ENCODE results near the gene WWOX. TPM values are rescaled to one million over a fixed set of nuclear protein-coding genes. Genes with fewer than 3 reads are reported as not detected.

The WWOX gene
- total RNA-seq, 2 experiments from 2014 or later: 19.1 to 23.7 TPM

DNA sequence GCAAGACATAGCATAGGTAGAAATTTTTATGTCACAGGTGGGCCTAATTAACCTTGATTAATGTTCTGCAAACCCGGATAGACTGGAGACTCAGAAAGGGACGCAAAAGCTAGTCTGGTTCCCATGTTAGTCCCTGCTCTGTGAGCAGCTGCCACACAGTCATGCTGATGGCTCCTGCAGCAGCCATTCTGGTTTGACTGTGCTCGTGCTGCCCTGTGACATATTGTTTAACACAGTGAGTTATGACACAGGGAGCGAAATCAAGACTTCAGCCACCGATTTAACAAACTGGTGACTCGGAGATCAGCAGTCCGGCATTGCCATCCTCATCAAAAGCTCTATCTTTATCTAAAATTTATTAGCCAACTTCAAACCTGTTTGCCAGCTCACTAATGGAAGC is 169.8 kb downstream of the WWOX start:
- intact Hi-C loops (cut with micrococcal nuclease): no loop called here
- no peak overlapping the region for H3K27ac Mint-ChIP-seq
- DNase-seq: no peak
- H3K4me1 Mint-ChIP-seq (ENCODE audit: low read depth): no peaks in the 10 kb centered on the region
- no peaks in the 10 kb centered on the region for H3K27me3 Mint-ChIP-seq
- no peak for ATAC-seq
- no peak overlapping the region for H3K4me3 Mint-ChIP-seq
- ChIA-PET CTCF (no interaction called here), POLR2A (no interaction called here)
- H3K9me3 Mint-ChIP-seq: peaks cover 4% of the 10 kb centered on the region
- peaks cover 18% of the 10 kb centered on the region for H3K36me3 Mint-ChIP-seq (ENCODE audit: low read depth)
- TF ChIP-seq, protein P1, sequence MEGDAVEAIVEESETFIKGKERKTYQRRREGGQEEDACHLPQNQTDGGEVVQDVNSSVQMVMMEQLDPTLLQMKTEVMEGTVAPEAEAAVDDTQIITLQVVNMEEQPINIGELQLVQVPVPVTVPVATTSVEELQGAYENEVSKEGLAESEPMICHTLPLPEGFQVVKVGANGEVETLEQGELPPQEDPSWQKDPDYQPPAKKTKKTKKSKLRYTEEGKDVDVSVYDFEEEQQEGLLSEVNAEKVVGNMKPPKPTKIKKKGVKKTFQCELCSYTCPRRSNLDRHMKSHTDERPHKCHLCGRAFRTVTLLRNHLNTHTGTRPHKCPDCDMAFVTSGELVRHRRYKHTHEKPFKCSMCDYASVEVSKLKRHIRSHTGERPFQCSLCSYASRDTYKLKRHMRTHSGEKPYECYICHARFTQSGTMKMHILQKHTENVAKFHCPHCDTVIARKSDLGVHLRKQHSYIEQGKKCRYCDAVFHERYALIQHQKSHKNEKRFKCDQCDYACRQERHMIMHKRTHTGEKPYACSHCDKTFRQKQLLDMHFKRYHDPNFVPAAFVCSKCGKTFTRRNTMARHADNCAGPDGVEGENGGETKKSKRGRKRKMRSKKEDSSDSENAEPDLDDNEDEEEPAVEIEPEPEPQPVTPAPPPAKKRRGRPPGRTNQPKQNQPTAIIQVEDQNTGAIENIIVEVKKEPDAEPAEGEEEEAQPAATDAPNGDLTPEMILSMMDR (IDR thresholded peaks at IDR 0.05): no peak

DNA sequence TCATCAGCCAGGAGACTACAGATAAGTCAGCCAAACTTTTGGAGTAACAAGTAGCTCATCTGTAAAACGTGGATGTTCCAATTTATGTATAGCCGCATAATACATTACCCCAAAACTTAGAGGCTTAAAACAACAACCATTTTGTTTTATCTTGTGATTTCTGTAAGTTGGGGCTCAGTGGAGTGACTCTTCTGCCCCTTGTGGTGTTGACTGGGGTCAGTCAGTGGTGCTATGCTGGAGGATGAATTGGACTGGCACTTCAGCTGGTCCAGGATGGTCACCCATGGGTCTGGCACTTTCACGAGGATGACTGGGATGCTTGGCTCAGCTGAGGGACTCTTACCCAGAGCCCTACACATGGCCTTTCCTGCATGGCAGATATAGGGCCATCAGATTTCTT is 172.5 kb downstream of the WWOX start:
- DNase-seq (no peak), ATAC-seq (no peak)
- CTCF ChIA-PET: no interaction called here
- intact Hi-C loops (cut with micrococcal nuclease): no loop called here
- Mint-ChIP-seq H3K4me1 (ENCODE audit: low read depth) (no peaks in the 10 kb centered on the region), H3K4me3 (no peak overlapping the region), H3K36me3 (ENCODE audit: low read depth) (peaks cover 10% of the 10 kb centered on the region), H3K27me3 (no peaks in the 10 kb centered on the region), H3K27ac (no peak overlapping the region), H3K9me3 (no peaks in the 10 kb centered on the region)
- TF ChIP-seq, protein P1 (IDR thresholded peaks at IDR 0.05): no peak
- POLR2A ChIA-PET: no interaction called here

DNA sequence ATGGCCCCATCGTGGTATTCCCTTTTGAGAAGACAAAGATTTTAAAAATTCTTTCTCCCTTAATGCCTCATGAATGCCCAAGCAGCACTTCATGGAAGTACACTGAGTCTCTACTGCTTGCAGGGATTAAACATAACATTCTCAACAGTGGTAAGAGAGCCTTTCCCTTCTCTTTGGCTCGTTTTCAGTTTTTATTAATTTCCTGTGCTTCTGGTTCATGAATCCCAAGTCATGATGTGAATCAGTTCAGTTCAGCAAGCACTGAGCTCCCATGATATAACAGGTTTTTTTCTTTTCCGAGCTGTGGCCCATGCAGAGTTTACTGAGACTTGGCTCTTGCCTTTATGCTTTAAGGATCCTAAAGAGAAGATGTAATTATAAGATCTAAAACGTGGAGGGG is 175.3 kb downstream of the WWOX start:
- intact Hi-C loops (cut with micrococcal nuclease): no loop called here
- CTCF ChIA-PET: no interaction called here
- POLR2A ChIA-PET: no interaction called here
- Mint-ChIP-seq H3K4me1 (ENCODE audit: low read depth) (no peaks in the 10 kb centered on the region), H3K27me3 (no peaks in the 10 kb centered on the region), H3K4me3 (no peak overlapping the region), H3K27ac (no peak overlapping the region), H3K9me3 (no peaks in the 10 kb centered on the region), H3K36me3 (ENCODE audit: low read depth) (peaks cover 9% of the 10 kb centered on the region)
- TF ChIP-seq, protein P1 (IDR thresholded peaks at IDR 0.05): no peak
- ATAC-seq (no peak), DNase-seq (no peak)

DNA sequence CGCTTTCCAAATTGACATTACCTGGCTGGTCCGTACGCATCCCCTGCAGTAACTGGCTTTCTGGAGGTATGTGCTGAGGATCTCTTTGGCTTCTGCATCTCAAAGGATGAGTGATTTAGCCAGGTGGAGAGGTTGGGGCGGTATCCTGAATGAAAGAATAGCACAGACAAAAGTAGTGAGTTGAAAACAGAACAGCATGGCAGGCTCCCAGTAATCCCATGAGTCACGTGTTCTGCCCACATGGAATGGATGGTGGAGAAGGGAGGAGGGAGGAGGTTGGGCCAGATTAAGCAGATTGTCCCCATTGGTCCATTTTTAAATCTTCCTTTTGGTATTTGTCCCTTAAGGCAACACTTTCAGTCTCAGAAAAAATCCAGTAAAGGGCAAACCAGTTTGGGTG is 176.0 kb downstream of the WWOX start:
- H3K4me3 Mint-ChIP-seq: no peak overlapping the region
- TF ChIP-seq, protein P1 (IDR thresholded peaks at IDR 0.05): no peak
- H3K27ac Mint-ChIP-seq: no peak overlapping the region
- H3K27me3 Mint-ChIP-seq: no peaks in the 10 kb centered on the region
- ChIA-PET POLR2A (no interaction called here), CTCF (no interaction called here)
- no peaks in the 10 kb centered on the region for H3K9me3 Mint-ChIP-seq
- intact Hi-C loops (cut with micrococcal nuclease): no loop called here
- no peak for DNase-seq
- H3K4me1 Mint-ChIP-seq (ENCODE audit: low read depth): no peaks in the 10 kb centered on the region
- peaks cover 9% of the 10 kb centered on the region for H3K36me3 Mint-ChIP-seq (ENCODE audit: low read depth)
- no peak for ATAC-seq

DNA sequence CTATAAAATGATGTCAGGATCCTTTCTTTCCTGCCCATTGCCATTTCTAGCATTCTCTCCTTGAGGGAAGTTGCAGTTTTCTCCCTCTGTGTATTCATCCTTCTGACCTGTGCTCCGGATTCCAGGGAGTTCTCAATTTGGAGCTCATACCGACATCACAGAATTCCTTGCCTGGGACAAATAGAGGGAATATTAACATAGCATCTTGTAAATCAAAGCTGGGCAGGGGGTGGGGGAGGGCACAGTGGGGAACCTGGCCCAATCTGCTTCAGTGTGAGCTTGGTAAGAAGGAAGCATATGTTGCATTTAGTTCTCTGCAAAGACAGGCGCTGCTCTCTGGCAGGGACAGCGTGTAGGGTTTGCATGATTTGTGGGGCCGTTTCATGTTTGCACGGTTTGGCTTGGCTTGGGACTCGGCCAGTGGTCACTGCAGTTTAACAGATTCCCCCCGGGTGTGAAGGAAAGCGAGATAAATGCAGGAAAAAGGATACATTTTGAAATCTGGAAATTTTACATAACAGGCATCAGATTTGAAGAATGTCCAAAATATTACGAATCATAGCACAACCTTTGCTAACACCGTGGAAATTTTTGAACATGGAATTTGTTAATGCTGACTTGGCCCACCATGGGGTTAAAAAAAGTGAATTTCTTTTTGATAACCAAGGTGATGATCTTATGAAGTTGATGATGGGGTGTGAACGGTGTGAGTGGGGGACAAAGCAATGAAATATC is 178.0 kb downstream of the WWOX start:
- Mint-ChIP-seq H3K4me1 (ENCODE audit: low read depth) (no peaks in the 10 kb centered on the region), H3K36me3 (ENCODE audit: low read depth) (peaks cover 5% of the 10 kb centered on the region), H3K4me3 (no peak overlapping the region), H3K27me3 (no peaks in the 10 kb centered on the region), H3K9me3 (no peaks in the 10 kb centered on the region), H3K27ac (no peak overlapping the region)
- TF ChIP-seq, protein P1 (IDR thresholded peaks at IDR 0.05): no peak
- ChIA-PET POLR2A (no interaction called here), CTCF (no interaction called here)
- intact Hi-C loops (cut with micrococcal nuclease): no loop called here
- DNase-seq: no peak
- no peak for ATAC-seq

Data from activated CD8-positive, alpha-beta T cell treated with anti-CD3 and anti-CD28 coated beads for 36 hours (primary cell).